ENCODE data around the gene PHF1. TPM values are rescaled to one million over a fixed set of nuclear protein-coding genes. Genes with fewer than 3 reads are reported as not detected.

PHF1 gene
- total and polyA plus RNA-seq, 4 donors = 7.2 to 13.5 (median 11.5) TPM

GRCh38 chr6:33454009-33454946 lies 43.5 kb downstream of the PHF1 start, which contains the start of gene ZBTB9:
Gene ZBTB9 (plus strand): TSS chr6:33454576. CDS start chr6:33455101, 525 bp downstream.
- Histone ChIP-seq H3K27me3 (ENCODE audit: control insufficient read depth in 4 of 4, insufficient read depth in 4 of 4, low read length in 3 of 4) (no peaks in the 10 kb centered on the region), H3K27ac (ENCODE audit: low read depth in 1 of 2, low read length in 2 of 2) (peak within 1 kb of the TSS; percentile 45 to 49), H3K36me3 (ENCODE audit: control insufficient read depth in 4 of 4, insufficient read depth in 3 of 4, low read depth in 1 of 4, low read length in 3 of 4) (peaks cover 0 to 4% (median 1%) of the 10 kb centered on the region in 4 donors), H3K9ac (ENCODE audit: low read depth in 1 of 2, low read length in 2 of 2) (peak within 1 kb of the TSS; percentile 69 to 81), H3K9me3 (ENCODE audit: control insufficient read depth in 4 of 4, low read length in 3 of 4) (no peaks in the 10 kb centered on the region), H3K4me1 (ENCODE audit: control insufficient read depth in 4 of 4, insufficient read depth in 4 of 4, low read length in 3 of 4) (peaks cover 4 to 12% (median 8%) of the 10 kb centered on the region in 4 donors), H3K4me3 (ENCODE audit: low read depth in 1 of 3, low read length in 3 of 3) (peak within 1 kb of the TSS; percentile 71 to 84 (median 80))
- TF ChIP-seq HNF4G (IDR thresholded peaks at IDR 0.05) = no peak
- peak; percentile 84 for TF ChIP-seq MAX (IDR thresholded peaks at IDR 0.05)
- no peak for TF ChIP-seq ZBTB33 (IDR thresholded peaks at IDR 0.05)
- peak; percentile 18 to 64 for TF ChIP-seq RAD21 (IDR thresholded peaks at IDR 0.05)
- TF ChIP-seq HNF4A (conservative IDR thresholded peaks at IDR 0.05) = no peak
- no peak for TF ChIP-seq CTCF (IDR thresholded peaks at IDR 0.05; ENCODE audit: low read depth, low read length, missing input control)
- peak; percentile 73 for TF ChIP-seq REST (IDR thresholded peaks at IDR 0.05)
- peak; percentile 67 for TF ChIP-seq YY1 (IDR thresholded peaks at IDR 0.05)
- TF ChIP-seq JUND (IDR thresholded peaks at IDR 0.05) = no peak
- TF ChIP-seq GABPA (IDR thresholded peaks at IDR 0.05 in 1 of 2, conservative IDR thresholded peaks at IDR 0.05 in 1 of 2) = peak; percentile 74 to 96
- peak in 1 of 2 donors; percentile 5 for TF ChIP-seq RXRA (IDR thresholded peaks at IDR 0.05)
- TF ChIP-seq FOXA1 (IDR thresholded peaks at IDR 0.05) = no peak
- peak; percentile 96 for TF ChIP-seq SP1 (IDR thresholded peaks at IDR 0.05)
- no peak for TF ChIP-seq NR2F2 (IDR thresholded peaks at IDR 0.05)
- peak; percentile 57 for TF ChIP-seq TAF1 (conservative IDR thresholded peaks at IDR 0.05)
- TF ChIP-seq FOXA2 (IDR thresholded peaks at IDR 0.05) = no peak
- peak in 1 of 2 donors; percentile 77 for TF ChIP-seq EGR1 (IDR thresholded peaks at IDR 0.05; ENCODE audit: low read depth in 2 of 2)
- no peak for TF ChIP-seq ATF3 (IDR thresholded peaks at IDR 0.05)
- DNase-seq (ENCODE audit: low spot score) = peak; percentile 95
- WGBS = under 1% methylated on average over 65 of the region's 65 CpGs

All from liver (tissue), 9 donors.